HuH-7.5 (cell line): ENCODE data around the gene MPZL2.

Experiments
- DNase-seq: peaks from one replicate; pipeline ENCODE4 v3.0.0; 2011; ENCODE audit warnings: low spot score

Gene MPZL2

DNA sequence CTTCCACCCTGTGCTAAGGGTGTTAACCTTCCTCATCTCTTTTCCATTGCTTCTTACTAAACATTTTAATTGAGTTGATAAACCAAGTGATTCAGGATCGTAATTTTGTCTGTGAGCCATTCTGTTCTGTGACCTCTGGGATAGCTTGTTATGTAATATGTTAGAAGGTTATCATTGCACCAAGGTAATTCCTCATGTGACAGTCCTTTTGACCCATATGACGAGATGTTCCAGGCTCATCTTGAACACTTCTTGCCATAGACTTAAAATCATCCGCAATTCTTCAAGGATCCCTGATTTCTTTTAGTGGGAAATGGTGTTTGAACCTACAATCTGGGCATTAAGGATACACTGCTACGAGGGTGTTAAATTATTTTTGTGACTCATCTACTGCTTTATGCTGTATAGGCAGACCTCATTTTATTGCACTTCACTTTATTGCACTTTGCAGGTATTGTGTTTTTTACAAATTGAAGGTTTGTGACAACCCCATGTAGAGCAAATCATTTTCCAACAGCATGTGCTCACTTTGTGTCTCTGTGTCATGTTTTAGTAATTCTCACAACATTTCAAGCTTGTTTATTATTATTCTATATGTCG lies 19.0 kb upstream of the MPZL2 start:
- no peak for DNase-seq

DNA sequence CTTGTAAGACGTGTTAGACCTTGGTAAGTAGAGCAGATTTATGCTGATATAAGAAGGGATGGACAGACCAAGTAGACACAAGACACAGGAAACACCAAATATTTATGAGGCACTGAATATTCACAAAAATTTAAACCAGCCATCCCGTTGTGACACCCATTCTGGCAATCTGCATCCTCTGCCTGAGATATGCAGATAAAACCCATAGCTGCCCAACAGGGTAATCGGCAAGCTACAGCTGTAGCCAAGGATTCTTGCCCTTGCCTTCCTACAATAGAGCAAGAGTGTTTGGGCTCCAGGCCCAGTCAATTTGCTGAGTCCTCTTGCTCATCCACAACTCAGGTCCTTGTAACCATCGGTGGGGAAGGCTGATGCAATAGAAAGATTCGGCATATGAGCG lies 18.5 kb upstream of the MPZL2 start:
- DNase-seq, result no peak

DNA sequence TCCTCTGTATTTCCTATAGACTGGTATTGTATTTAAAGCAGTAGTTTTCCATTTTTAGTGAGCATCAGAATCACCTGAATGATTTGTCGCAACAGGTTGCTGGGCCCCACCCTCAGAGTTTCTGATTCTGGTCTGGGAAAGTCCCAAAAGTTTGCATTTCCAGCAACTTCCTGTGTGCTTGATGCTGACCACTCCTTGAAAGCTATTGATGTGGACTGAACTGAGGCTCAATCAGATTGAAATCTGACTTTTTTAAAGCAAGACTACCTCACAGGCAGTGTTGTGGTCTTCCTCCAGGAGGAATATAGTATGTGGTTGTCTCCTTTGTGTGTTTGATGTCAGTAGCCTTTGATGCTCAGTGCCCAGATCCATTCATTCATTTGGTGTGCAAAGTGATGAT lies 17.2 kb upstream of the MPZL2 start:
- no peak for DNase-seq

DNA sequence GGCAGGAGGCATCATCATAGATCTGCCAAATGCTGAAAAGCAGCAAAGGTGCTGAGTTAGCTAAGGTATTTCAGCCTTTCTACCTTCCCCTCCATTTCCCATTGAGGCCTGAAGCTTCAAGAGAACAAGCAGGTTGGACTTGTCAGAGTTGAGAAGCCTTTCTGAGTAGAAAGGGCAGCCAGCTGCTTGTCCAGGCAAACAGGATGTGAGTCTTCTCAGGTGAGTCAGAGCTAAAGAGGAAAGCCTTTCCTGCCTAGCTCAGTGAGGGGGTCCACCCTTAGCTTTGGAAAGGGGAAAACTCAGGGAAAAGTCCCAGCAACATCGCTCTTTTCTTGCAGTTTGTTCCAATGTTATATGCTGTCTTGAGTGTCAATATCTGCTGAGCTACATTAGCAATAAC lies 13.2 kb upstream of the MPZL2 start:
- no peak for DNase-seq

DNA sequence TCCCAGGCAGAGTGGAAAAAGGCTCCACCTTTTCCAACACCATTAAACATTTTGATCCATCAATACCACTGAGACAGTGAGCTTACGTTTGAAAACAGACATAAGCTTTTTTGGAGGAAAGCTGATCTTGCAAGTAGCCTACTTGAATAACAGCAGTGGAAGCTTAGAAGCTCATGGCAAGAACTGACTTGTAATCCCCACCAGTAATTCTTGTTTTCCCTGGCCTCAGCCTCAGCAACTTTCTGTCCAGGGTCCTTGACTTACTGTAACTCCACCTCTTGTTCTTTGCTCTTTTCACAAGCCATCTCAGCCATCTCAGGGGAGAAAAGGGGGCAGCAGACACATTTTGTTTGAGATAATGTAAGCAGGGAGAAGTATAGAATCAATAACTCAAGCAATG lies 12.3 kb upstream of the MPZL2 start:
- no peak for DNase-seq

GRCh38 chr11:118275176-118275575 lies 11.1 kb upstream of the MPZL2 start:
- no peak for DNase-seq

DNA sequence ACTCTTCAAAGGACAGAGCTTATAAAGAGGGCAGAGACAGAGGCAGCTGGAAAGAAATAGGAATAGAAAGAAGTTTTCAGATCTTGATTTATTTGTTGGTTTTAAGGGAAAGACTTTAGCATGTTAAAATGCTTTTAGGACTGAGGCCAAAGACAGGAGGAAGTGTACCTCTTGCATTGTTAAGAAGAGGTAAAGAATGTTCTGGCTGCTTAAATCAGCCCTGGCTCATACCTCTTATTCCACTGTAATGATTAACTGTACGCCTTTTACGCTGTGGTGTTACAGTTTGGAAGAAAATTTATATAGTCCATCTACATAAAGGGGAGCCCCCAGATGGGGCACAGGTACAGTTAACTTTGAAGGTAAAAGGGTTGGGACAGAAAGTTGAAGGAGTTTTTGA lies 10.1 kb upstream of the MPZL2 start:
- no peak for DNase-seq

DNA sequence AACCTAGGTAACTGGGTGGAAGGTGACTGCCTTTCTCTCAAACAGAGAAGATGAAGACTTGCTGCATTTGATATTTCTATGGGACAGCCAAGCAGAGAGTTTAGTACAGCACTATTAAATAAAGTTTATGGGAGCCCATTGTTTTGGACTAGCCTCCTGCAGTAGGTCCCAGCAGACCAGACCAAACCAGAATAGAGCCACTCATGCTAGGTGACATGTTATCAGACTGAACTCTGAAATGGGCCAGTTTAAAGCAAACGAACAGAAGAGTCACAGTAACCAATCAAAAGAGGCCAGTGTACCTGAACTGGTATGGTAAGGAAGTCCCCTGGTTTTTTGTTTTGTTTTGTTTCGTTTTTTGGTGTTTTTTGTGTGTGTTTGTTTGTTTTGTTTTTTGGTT lies 7.9 kb upstream of the MPZL2 start:
- no peak for DNase-seq

GRCh38 chr11:118267486-118267885 lies 3.4 kb upstream of the MPZL2 start:
- DNase-seq, result no peak

DNA sequence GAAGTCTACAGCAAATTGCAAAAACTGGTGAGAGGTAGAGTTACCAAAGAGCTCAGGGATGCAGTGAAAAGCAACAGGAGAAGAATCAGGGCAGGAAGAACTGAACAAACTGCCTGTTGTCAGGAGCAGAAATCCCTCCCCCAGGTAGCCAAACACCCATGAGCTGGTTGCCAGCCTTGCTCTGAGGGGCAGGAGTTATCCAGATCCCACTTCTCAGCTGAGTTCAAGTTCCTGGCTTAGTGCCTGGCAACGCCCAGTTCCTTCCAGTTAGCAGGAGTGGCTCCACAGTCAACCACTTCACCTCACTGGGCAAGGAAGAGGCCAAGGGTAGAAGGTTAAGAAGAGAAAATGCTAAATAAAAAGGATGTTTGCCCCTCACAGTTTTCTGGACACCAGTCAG lies 1.9 kb upstream of the MPZL2 start:
- no peak for DNase-seq

DNA sequence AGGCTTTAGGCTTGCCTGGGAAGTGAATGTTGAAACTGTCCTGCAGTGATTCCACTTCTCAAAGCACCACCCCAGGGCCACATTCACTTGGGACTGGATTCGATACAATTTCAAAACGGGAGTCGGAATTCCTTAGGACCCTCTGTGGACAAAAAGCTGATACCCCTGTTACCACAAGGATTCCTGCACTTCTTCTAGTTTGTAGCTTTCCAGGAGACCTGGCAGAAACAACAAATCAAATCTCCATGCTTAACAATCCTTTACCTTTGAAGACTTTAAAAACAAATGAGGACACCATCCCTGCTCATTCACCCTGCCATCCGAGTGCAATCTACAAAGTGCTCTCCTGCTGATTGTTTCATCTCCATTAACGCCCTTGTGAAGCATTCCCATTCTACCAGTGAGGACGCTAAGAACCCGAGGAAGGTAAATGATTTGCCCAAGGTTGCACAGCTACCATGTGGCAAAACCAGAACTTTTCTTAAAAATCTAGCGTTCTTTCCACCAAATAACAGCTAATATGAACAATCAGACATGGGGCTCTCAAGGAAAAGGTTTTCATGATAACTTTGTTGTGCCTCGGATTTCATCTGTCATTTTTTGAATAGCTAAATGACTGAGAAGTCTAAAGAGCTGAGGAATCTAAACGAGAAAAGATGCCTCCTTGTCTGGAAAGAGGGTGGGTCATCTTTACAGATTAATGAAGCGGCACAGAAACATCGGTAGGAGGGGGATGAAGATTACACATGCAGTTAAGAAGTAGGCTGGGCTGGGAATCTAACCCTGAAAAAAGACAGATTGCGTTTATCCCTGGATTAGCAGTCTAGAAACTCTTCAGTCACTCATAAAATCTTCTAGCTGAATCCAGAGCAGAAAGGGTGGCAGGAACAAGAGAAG lies 720 bp upstream of the MPZL2 start:
- no peak for DNase-seq

DNA sequence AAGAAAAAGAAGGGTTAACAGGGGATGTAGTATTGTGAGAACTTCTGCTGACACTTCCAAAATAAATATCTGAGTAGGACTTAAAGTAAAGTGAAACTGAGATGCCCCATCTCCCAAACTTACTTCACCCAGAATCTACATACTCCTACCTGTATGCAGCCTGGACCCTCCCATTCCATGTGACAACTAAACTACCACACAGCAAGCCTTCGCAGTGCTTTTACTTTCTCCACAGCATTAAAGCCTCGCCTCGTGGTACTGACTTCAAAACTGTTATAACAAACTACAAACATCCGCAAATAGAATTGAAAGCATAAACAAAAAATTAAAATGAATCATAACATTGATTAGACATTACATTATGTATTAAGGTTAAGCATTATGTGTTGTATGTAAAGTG lies 985 bp downstream of the MPZL2 start:
- no peak for DNase-seq

DNA sequence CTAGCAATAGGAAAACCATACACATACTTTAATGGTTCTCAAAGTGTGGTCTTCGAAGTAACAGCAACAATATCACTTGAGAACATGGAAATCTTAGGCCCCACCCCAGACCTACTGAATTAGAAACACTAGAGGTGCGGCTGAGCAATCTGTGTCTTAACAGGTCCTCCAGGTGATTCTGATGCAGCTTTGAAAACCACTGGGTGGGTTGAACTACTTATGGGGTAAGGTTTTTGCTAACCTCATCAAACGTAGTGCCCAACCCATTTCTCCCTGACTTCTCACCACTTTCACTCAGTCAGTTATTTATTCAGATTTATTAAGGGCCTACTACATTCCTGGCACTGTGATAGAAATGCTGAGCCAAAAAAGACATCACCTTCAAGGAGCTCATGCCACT lies 3.7 kb downstream of the MPZL2 start:
- no peak for DNase-seq

GRCh38 chr11:118259138-118259537 lies 5.0 kb downstream of the MPZL2 start:
- DNase-seq, result no peak

GRCh38 chr11:118258410-118258809 lies 5.7 kb downstream of the MPZL2 start:
- no peak for DNase-seq

- DNase-seq, result no peak
Observed at GRCh38 chr11:118252688-118253087, 11.4 kb downstream of the MPZL2 start.

DNA sequence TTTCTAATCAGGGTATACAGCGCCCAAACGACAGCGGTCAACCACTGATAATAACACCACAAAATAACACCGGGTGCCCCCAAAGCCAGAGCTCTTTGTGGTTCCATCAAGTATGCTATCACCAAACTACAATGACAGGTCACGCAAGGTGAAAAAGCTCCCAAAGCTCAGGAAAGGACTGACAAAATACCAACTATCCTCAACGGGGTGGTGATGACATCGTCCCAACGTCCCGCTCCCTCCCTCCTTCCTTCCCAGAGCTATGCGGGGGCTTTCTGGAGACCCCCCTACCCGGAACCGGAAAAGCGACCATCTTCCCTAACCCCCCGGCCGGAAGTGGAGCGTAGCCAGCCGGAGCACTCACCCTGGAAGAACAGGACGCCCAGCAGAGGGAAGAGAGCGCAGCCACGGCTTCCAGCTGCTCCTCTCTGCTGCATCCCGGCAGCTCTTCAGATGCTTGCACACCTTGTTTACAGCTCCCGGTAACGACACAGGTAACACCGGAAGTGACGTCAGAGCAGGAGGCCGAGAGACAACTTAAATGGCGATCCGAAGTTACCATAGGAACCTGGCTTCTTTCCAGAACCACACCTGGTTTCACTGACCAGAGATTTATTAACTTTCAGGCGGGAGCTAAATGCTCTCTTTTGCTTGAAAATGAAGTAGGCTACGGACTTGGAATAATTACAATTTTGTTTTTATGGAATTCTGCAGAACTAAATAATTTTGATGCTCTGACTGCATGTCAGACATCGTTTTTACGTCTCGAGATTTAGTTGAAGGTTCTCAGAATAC lies 12.0 kb downstream of the MPZL2 start, which contains the start of gene MPZL3:
MPZL3 (minus strand) TSS at position 508 of the 795 bp plus-strand sequence; CDS start at position 437, 71 bp downstream.
- peak; percentile 64 for DNase-seq

DNA sequence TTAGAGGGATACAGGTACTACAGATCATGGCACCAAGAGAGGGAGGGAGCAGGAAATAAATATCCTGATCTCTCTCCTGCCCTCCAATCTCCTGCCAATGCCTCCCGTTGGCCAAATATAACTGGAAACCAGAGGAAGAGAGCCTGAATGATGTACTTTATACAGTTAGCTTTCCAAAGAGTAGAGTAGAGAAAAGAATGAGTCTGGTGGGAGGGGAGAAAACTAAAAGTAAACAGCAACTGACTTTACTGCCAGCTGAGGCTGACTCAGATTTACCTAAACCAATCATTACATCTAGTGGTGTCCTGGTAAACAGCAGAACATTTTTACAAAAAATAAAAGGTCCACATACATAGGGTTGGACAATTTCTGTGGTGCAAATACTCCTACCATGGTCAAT lies 17.1 kb downstream of the MPZL2 start:
- no peak for DNase-seq

- no peak for DNase-seq
Observed at GRCh38 chr11:118245936-118246562, 18.0 kb downstream of the MPZL2 start.

- DNase-seq, result no peak
Observed at GRCh38 chr11:118243993-118244762, 19.9 kb downstream of the MPZL2 start.

GRCh38 chr11:118243161-118243560 lies 20.9 kb downstream of the MPZL2 start:
- DNase-seq, result no peak

DNA sequence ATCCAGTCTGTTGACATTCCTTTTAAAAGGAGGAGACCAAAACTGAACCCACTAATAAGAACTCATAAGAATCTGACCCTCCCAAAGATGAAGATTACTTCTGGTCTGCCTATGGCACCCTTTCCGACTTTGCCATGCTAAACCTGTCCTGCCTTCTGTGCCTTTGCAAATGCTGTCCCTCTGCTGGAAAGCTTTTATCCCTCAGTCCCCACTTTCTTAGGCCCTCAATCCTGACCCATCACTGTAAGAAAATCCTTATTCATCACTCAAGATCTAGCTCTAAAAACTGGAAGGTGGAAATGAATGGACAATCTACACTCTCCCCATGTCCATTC lies 22.4 kb downstream of the MPZL2 start:
- no peak for DNase-seq
